AG20443 (cell line): ENCODE results near the gene CPNE9.

Source experiments
- DNase-seq: peaks from one replicate; pipeline ENCODE4 v3.0.0; 2012; ENCODE audit warnings: low spot score, mixed read lengths

Gene CPNE9

DNA sequence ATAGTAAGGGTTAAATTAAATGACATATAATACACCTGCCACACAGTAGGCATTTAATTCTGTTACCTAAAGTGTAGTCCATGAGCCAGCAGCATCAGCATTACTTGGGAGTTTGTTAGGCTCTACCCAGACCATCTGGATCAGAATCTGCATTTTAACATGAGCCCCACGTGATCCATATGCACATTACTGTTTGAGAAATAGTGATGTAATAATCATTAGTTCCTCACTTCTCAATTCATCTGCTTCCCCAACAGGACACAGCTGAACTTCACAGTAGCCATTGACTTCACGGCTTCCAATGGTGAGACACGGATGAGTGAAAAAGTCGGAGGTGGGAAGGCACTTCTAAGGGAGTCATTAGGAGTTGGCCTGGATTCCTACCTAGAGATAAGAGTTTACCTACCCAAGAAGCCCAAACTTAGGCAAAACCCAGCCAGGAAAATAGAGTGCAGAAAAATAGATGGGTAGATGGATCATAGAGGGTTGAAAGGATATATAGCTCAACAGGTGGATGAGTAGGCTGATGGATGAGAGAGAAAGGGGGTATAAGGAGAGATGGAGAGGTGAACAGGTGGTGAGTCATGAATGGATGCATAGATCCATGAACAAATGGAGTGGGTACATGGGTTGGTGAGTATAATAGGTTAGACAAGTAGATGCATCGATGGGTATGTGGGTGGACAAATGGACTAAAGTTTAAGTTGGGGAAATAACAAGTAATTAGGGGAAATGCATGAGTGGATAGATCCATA is 13.3 kb downstream of the CPNE9 start:
- no peak for DNase-seq

GRCh38 chr3:9717563-9717962 is 13.9 kb downstream of the CPNE9 start:
- DNase-seq = no peak

- DNase-seq = no peak
These were observed 14.5 kb downstream of the CPNE9 start for GRCh38 chr3:9718118-9718517.

DNA sequence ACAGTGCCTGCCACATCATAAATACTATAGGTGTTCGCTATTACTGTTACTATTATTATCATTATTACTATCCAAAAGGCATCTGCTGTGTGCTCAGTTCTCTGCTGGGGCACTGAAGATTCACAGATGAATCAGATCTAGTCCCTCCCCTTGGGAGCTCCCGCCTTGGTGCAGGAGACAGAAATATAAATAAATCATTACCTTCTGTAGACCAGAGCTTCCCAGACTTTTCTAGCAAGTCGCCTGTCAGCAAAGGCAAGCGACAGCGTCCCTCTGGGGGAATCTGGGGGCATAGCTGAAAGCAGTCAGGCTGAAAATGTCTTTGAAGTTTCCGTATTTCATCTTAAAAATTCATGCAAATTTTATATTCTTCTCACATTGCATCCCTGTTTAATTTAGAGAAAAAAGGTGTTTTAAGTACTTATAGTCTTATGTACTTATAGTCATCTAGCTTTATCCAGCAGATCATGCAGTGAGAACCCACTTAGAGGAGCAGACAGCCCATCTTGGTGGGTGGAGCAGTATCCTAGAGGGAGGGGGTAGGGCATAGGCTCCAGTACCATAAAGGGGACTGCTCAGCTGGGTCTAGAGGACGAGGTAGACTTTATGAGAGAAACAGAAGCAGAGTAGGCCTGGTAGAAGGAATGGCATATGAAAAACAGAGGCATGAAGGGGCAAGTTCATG is 17.5 kb downstream of the CPNE9 start:
- DNase-seq = no peak

DNA sequence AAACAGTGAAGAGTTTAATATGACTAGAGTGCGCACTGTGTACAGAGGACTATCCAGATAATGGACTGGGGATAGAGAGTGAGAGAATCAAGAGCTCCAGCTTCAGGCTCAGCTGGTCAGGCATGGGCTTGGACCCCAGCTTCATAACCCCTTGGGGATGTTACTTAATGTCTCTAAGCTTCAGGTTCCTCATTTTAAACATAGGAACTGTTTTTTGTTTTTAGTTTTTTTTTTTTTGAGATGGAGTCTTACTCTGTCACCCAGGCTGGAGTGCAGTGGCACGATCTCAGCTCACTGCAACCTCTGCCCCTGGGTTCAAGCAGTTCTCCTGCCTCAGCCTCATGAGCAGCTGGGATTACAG is 18.0 kb downstream of the CPNE9 start:
- DNase-seq = no peak

GRCh38 chr3:9725775-9726515 is 22.3 kb downstream of the CPNE9 start:
- DNase-seq = no peak

DNA sequence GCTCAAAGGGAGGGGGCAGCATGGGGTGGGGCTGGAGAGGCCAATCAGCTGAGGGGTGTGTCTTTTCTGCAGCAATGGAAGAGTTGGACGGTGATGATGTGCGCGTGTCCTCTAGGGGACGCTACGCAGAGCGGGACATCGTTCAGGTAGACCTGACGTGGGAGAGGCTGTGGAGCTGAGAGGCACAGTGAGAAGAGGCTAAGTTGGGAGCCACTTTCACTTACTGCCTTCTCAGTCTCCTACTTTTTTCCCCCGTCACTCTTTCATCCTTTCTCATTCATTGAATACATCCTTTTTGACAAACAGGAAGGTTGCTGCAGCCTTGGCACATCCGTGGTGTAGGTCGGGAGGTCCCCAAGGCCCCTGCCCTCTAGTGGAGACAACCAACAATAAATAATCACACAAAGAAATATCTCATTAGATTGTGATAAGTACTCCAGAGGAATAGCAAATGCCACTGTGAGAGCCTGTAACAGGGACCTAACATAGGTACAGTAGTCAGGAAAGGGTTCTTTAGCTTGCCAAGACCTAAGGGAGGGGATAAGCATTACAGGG is 23.5 kb downstream of the CPNE9 start:
- no peak for DNase-seq

GRCh38 chr3:9727743-9728142 is 24.1 kb downstream of the CPNE9 start:
- DNase-seq = no peak

DNA sequence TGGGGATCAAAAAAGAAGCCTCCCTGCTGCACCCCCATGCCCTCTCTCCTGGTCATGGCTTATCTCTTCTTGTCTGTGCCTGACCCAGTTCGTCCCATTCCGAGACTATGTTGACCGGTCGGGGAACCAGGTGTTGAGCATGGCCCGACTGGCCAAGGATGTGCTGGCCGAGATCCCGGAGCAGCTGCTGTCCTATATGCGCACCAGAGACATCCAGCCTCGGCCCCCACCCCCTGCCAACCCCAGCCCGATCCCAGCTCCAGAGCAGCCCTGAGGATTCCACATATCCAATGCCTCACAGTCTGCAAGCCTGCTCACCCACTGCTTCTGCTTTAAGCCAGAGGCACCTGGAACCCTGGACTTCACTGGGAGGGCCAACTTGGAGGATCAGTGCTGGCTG is 25.8 kb downstream of the CPNE9 start:
- DNase-seq = no peak

DNA sequence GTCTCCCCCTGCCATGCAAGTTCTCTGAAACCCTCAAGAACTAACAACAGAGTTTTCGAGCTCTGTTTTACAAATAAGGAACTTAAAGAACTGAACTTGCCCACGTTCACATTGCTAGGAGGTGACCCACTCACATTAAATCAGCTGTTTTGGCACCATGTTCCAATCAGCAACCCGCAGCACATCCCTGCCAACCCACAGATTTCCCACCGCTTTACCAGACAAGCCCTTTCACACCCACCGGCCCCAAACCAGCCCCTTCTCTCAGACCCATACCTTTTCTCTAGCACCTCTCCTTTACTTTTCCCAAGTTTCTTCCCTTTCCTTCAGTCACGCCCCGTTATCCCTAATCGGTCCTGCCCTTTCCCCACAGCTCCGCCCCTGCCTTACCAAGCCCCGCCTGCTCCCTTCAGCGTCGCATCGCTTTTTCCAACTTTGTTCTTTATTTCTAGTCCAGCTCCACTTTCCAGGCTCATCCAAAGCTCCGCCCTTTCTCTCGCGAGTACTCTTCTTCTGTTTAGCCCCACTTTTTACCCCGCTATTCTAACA is 27.1 kb downstream of the CPNE9 start:
- no peak for DNase-seq

DNA sequence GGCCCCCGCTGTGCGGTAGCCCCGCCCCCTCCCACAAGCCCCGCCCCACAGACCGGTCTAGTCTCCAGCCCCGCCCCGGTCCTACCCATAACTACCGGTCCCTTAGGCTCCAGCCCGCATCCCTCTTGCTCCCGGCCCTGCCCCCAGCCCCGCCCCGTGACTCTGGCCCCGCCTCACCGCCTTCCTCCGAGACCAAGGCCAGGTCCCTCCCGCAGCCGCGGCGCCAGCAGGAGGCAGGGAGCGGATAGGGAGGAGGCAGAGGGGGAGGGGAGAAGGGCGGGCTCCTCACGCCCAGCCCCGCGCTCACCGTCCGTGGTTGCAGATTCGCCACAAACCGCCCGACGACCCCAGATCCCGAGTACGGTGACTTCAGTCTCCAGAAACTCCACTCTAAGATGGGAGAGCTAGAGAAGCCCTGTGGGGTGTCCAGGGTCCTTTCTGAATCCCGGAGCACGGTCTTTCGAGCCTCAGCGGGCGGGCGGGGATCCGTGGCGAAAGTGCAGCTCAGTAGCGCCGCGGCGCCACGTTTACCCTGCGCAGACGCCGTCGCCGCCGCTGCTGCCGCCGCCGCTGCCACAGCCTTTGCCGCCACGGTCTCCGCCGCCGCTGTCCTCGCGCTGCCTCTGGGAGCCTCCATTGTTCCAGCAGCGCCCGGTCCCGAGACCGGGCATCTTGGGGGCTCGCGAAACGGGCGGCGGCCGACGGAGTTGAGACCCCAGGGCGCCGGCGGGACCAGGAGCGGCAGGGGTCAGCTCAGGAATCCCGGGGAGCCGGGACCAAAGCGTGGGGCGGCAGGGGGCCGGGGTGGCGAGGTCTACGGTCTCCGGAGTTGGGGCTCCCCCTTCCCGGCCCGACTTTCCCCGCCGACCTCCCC is 27.8 kb downstream of the CPNE9 start, which contains the start of gene BRPF1:
BRPF1 (plus strand) TSS at position 530 of the 874 bp plus-strand sequence. CDS start 2,406 bp downstream, outside the sequence.
- peak; percentile 99 for DNase-seq

GRCh38 chr3:9732080-9732739 is 28.6 kb downstream of the CPNE9 start:
- peak; percentile 41 for DNase-seq

DNA sequence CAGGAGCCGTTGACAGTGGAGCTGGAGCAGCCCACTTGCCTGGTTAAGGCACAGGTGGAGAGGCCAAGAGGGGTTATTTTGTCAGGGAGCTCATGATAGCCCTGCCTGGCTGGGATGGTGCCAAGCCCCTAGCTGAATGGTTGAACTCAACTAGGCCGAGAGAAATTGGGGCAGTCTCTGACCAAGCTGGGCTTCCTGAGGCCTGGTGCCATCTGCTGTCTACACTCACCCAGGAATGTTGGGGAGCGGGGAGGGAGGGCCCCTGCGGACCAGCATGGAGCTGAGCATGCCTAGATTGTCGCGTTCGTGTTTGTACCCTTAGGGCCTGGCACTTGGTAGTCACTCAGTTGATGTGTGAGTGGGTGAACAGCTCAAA is 29.1 kb downstream of the CPNE9 start:
- peak; percentile 35 for DNase-seq

- no peak for DNase-seq
These were observed 33.2 kb downstream of the CPNE9 start for GRCh38 chr3:9736831-9737230.

- no peak for DNase-seq
These were observed 35.5 kb downstream of the CPNE9 start for GRCh38 chr3:9739181-9739580.

DNA sequence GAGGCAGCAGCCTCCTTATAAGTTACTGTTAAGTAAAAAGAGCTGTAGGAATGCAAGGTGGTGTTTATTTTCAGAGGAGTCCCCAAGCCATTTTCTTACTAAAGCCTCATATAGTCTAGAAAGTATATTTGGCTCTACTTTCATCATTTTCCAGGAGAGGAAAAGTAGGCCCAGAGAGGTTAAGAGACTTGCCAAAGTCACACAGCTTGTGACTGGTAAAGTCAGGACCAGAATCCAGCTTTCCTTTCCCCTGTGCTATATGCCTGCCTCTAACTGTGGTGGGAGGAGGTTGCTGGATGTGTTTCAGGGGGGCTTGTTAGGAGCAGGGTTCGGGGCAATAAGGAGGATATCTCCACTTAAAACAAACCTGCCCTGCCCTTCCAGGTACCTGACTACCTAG is 38.9 kb downstream of the CPNE9 start:
- no peak for DNase-seq

DNA sequence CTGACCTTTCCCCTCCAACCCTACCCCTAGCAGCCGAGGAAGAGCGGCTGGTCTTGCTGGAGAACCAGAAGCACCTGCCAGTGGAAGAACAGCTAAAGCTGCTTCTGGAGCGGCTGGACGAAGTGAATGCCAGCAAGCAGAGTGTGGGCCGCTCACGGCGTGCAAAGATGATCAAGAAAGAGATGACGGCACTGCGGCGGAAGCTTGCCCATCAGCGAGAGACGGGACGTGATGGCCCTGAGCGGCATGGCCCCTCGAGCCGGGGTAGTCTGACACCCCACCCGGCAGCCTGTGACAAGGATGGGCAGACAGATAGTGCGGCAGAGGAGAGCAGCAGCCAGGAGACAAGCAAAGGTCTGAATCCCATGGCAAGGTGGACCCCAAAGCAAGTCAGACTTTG is 39.9 kb downstream of the CPNE9 start:
- DNase-seq = no peak

- no peak for DNase-seq
These were observed 40.5 kb downstream of the CPNE9 start for GRCh38 chr3:9744162-9744561.

DNA sequence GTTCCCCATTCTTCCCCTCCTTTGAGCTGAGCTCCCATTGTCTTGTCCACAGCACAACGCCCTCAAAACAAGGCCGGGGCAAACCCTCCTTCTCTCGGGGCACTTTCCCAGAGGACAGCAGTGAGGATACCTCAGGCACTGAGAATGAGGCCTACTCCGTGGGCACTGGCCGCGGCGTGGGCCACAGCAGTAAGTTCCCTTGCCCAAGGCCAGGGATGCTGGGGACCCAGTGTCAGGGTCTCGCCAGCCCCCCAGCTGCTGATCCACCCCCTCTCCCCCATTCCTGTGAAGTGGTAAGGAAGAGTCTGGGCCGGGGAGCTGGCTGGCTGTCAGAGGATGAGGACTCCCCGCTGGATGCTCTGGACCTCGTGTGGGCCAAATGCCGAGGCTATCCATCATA is 41.9 kb downstream of the CPNE9 start:
- no peak for DNase-seq

DNA sequence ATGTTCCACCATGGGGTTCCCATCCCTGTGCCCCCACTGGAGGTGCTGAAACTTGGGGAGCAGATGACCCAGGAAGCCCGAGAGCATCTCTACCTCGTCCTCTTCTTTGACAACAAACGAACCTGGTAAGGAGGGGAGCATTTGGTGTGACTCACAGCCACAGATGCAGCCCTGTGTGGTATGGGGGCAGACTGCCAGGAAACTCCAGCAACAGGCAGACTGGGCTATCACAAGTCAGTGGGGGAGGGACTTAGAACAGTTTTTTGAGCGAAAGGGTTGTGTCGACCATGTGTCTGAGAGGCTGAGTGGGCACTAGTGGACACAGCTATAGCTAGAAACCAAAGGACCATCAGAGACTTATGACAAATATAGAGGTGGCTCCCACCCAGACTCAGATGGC is 42.7 kb downstream of the CPNE9 start:
- peak; percentile 27 for DNase-seq

DNA sequence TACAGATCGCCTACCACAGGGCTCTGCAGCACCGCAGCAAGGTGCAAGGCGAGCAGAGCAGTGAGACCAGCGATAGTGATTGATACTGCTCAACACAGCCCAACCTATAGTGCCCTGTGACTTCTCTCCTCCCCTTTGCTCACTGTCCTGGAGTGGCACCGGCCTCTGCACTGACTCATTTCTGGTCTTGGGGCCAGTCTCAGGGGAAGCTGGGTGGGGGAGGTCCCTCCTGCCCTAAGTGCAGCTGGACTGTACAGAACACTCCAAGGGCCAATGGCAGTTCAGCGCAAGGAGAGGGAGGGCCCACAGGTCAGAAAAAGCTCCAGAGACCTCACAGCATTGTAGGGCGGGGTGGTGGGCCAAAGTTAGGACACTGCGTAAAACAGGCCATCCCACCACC is 43.6 kb downstream of the CPNE9 start:
- DNase-seq = peak; percentile 18
